OCI-LY1 (cell line): ENCODE data around the gene EIPR1.

Experiments used
- H2AFZ ChIP-seq: fragments of 200-600 bp; sonication (generic), shearing (Covaris generic); 2 replicates; pipeline ENCODE4 v1.6.0; 2014; ENCODE audit warnings: antibody characterized with exemption, mild to moderate bottlenecking, low read length
- H3F3A ChIP-seq: fragments of 200-600 bp; sonication (generic), shearing (Covaris generic); 2 replicates; pipeline ENCODE4 v1.6.0; 2014; ENCODE audit warnings: mild to moderate bottlenecking, antibody characterized with exemption, low read length, moderate library complexity; ENCODE audit not compliant: insufficient read depth
- H3K27ac ChIP-seq: fragments of 200-600 bp; sonication (generic); 2 replicates; pipeline ENCODE4 v1.5.1; 2014; ENCODE audit warnings: low read length, mixed run types, mild to moderate bottlenecking, low read depth; ENCODE audit not compliant: poor library complexity, severe bottlenecking
- H3K27me3 ChIP-seq: fragments of 200-600 bp; sonication (generic); 2 replicates; pipeline ENCODE4 v1.6.0; 2014; ENCODE audit warnings: antibody characterized with exemption, mild to moderate bottlenecking, low read length, moderate library complexity; ENCODE audit not compliant: insufficient read depth
- H3K36me3 ChIP-seq: fragments of 200-600 bp; sonication (generic); 2 replicates; pipeline ENCODE4 v1.6.1; 2014; ENCODE audit warnings: mild to moderate bottlenecking, antibody characterized with exemption, low read length, moderate library complexity, mixed read lengths; ENCODE audit not compliant: insufficient read depth
- H3K4me1 ChIP-seq: fragments of 200-600 bp; sonication (generic); 2 replicates; pipeline ENCODE4 v1.5.1; 2014; ENCODE audit warnings: mild to moderate bottlenecking, low read length, moderate library complexity; ENCODE audit not compliant: insufficient read depth, severe bottlenecking
- H3K4me2 ChIP-seq: fragments of 200-600 bp; sonication (generic), shearing (Covaris generic); 2 replicates; pipeline ENCODE4 v1.6.1; 2014; ENCODE audit warnings: low read length
- H3K4me3 ChIP-seq: fragments of 200-600 bp; sonication (generic); 2 replicates; pipeline ENCODE4 v1.5.1; 2014; ENCODE audit warnings: low read length, low read depth, mild to moderate bottlenecking, mixed read lengths; ENCODE audit not compliant: poor library complexity, severe bottlenecking
- H3K79me2 ChIP-seq: fragments of 200-600 bp; shearing (Covaris generic); 2 replicates; pipeline ENCODE4 v1.6.1; 2016; ENCODE audit warnings: mixed run types, low read length, mixed read lengths; ENCODE audit not compliant: insufficient read depth
- H3K9ac ChIP-seq: fragments of 200-600 bp; sonication (generic), shearing (Covaris generic); 2 replicates; pipeline ENCODE4 v1.6.1; 2014; ENCODE audit warnings: mild to moderate bottlenecking, low read length, mixed read lengths
- H3K9me2 ChIP-seq: fragments of 200-600 bp; sonication (generic), shearing (Covaris generic); 2 replicates; pipeline ENCODE4 v1.6.1; 2014; ENCODE audit warnings: low read depth, mild to moderate bottlenecking, low read length, mixed read lengths
- H3K9me3 ChIP-seq: fragments of 200-600 bp; shearing (Covaris generic); 2 replicates; pipeline ENCODE4 v1.6.1; 2014; ENCODE audit warnings: low read length, mixed read lengths
- H4K20me1 ChIP-seq: fragments of 200-600 bp; sonication (generic), shearing (Covaris generic); 2 replicates; pipeline ENCODE4 v1.6.0; 2016; ENCODE audit warnings: mild to moderate bottlenecking, low read length; ENCODE audit not compliant: insufficient read depth
- CTCF ChIP-seq: fragments of 200-600 bp; sonication (generic), shearing (Covaris generic); IDR thresholded peaks from 2 replicates; pipeline ENCODE4 v1.5.1; 2017; ENCODE audit warnings: mild to moderate bottlenecking, antibody characterized with exemption, low read length, moderate library complexity, mixed read lengths
- EZH2 ChIP-seq: fragments of 200-600 bp; sonication (generic), shearing (Covaris generic); IDR thresholded peaks from 2 replicates; pipeline ENCODE4 v1.8.0; 2017; ENCODE audit warnings: borderline replicate concordance, mixed run types, mild to moderate bottlenecking, antibody characterized with exemption, low read length, moderate library complexity, mixed read lengths

The EIPR1 gene

GRCh38 chr2:3421580-3421979 lies 44.0 kb upstream of the EIPR1 start:
- no peak overlapping the region for H2AFZ ChIP-seq
- no peak overlapping the region for H3K4me3 ChIP-seq
- H3K4me2 ChIP-seq: no peak overlapping the region
- no peaks in the 10 kb centered on the region for H3K9me3 ChIP-seq
- no peaks in the 10 kb centered on the region for H3K4me1 ChIP-seq
- H3K79me2 ChIP-seq: no peaks in the 10 kb centered on the region
- TF ChIP-seq EZH2 (no peak), CTCF (no peak)
- no peaks in the 10 kb centered on the region for H3K9me2 ChIP-seq
- peaks cover 61% of the 10 kb centered on the region for H3K36me3 ChIP-seq
- H3K27me3 ChIP-seq: no peaks in the 10 kb centered on the region
- H3F3A ChIP-seq: no peaks in the 10 kb centered on the region
- no peak overlapping the region for H3K27ac ChIP-seq
- H4K20me1 ChIP-seq: no peaks in the 10 kb centered on the region
- no peak overlapping the region for H3K9ac ChIP-seq

- no peaks in the 10 kb centered on the region for H3K9me3 ChIP-seq
- H3K9ac ChIP-seq: no peak overlapping the region
- peaks cover 54% of the 10 kb centered on the region for H3K36me3 ChIP-seq
- H3K4me2 ChIP-seq: no peak overlapping the region
- no peaks in the 10 kb centered on the region for H3K79me2 ChIP-seq
- no peak overlapping the region for H3K4me3 ChIP-seq
- H3F3A ChIP-seq: no peaks in the 10 kb centered on the region
- no peak for TF ChIP-seq EZH2
- no peak for TF ChIP-seq CTCF
- H4K20me1 ChIP-seq: no peaks in the 10 kb centered on the region
- no peak overlapping the region for H2AFZ ChIP-seq
- H3K27ac ChIP-seq: no peak overlapping the region
- no peaks in the 10 kb centered on the region for H3K9me2 ChIP-seq
- no peaks in the 10 kb centered on the region for H3K27me3 ChIP-seq
- no peaks in the 10 kb centered on the region for H3K4me1 ChIP-seq
Measured at GRCh38 chr2:3420769-3421397, 43.3 kb upstream of the EIPR1 start.

- Histone ChIP-seq H3K4me2 (no peak overlapping the region), H3K9me2 (no peaks in the 10 kb centered on the region), H3K4me1 (no peaks in the 10 kb centered on the region), H3F3A (no peaks in the 10 kb centered on the region), H3K9ac (no peak overlapping the region), H3K79me2 (no peaks in the 10 kb centered on the region), H3K9me3 (no peaks in the 10 kb centered on the region), H3K36me3 (peaks cover 49% of the 10 kb centered on the region), H4K20me1 (no peaks in the 10 kb centered on the region), H2AFZ (no peak overlapping the region), H3K27ac (no peak overlapping the region), H3K27me3 (no peaks in the 10 kb centered on the region), H3K4me3 (no peak overlapping the region)
- no peak for TF ChIP-seq EZH2
- no peak for TF ChIP-seq CTCF
Measured at GRCh38 chr2:3420076-3420768, 42.6 kb upstream of the EIPR1 start.
